GM23338 (cell line): ENCODE results near the gene RSRC2. TPM values are rescaled to one million over a fixed set of nuclear protein-coding genes. Genes with fewer than 3 reads are reported as not detected.

Experiments
- ATAC-seq: fragments of 200-7000 bp; cut with Tn5 transposase; 3 replicates; pipeline ENCODE4 v1.9.1; 2020
- DNase-seq: peaks from one replicate; pipeline ENCODE4 v3.0.0-alpha.2; 2015; ENCODE audit warnings: low spot score
- H2AFZ ChIP-seq: fragments of 200-600 bp; sonication (generic); 2 replicates; pipeline ENCODE4 v1.8.0; 2016; ENCODE audit warnings: antibody characterized with exemption, mild to moderate bottlenecking, moderate library complexity
- H3F3A ChIP-seq: fragments of 200-600 bp; sonication (generic); replicated peaks from 2 replicates; pipeline ENCODE4 v1.8.0; 2017; ENCODE audit warnings: antibody characterized with exemption, mixed run types, low read depth
- H3K27ac ChIP-seq: fragments of 200-600 bp; sonication (generic); 2 replicates; pipeline ENCODE4 v1.6.1; 2016; ENCODE audit warnings: low read depth
- H3K27me3 ChIP-seq: fragments of 200-600 bp; sonication (generic); 2 replicates; pipeline ENCODE4 v1.8.0; 2016; ENCODE audit warnings: mild to moderate bottlenecking, mixed run types, moderate library complexity; ENCODE audit not compliant: insufficient read depth
- H3K36me3 ChIP-seq: fragments of 200-600 bp; sonication (generic); 2 replicates; pipeline ENCODE4 v1.8.0; 2016; ENCODE audit warnings: mild to moderate bottlenecking; ENCODE audit not compliant: insufficient read depth
- H3K4me1 ChIP-seq: fragments of 200-600 bp; sonication (generic); 2 replicates; pipeline ENCODE4 v1.8.0; 2016; ENCODE audit warnings: mild to moderate bottlenecking, moderate library complexity; ENCODE audit not compliant: insufficient read depth
- H3K4me2 ChIP-seq: fragments of 200-600 bp; sonication (generic); 2 replicates; pipeline ENCODE4 v1.7.1; 2017; ENCODE audit warnings: mixed run types
- H3K4me3 ChIP-seq: fragments of 200-600 bp; sonication (generic); 2 replicates; pipeline ENCODE4 v1.6.1; 2016; ENCODE audit warnings: mixed run types
- H3K79me2 ChIP-seq: fragments of 200-600 bp; sonication (generic); replicated peaks from 2 replicates; pipeline ENCODE4 v1.8.0; 2017; ENCODE audit warnings: mild to moderate bottlenecking; ENCODE audit not compliant: insufficient read depth
- H3K9me2 ChIP-seq: fragments of 200-600 bp; sonication (generic); 2 replicates; pipeline ENCODE4 v1.8.0; 2017; ENCODE audit not compliant: insufficient read depth
- H4K20me1 ChIP-seq: fragments of 200-600 bp; sonication (generic); replicated peaks from 2 replicates; pipeline ENCODE4 v1.8.0; 2017; ENCODE audit warnings: mild to moderate bottlenecking; ENCODE audit not compliant: insufficient read depth
- H3K27ac Mint-ChIP-seq: 2 replicates; pipeline ENCODE4 v1.8.0; 2020; ENCODE audit warnings: inconsistent platforms, mild to moderate bottlenecking, moderate library complexity, mixed read lengths
- H3K27me3 Mint-ChIP-seq: 3 replicates; pipeline ENCODE4 v1.8.0; 2022; ENCODE audit warnings: low read depth, mild to moderate bottlenecking, moderate library complexity, mixed read lengths, inconsistent platforms; ENCODE audit not compliant: insufficient read depth, poor library complexity
- H3K36me3 Mint-ChIP-seq: 3 replicates; pipeline ENCODE4 v1.8.0; 2021; ENCODE audit warnings: low read depth, mild to moderate bottlenecking, inconsistent platforms, moderate library complexity, mixed read lengths
- H3K4me1 Mint-ChIP-seq: 3 replicates; pipeline ENCODE4 v1.8.0; 2020; ENCODE audit warnings: mild to moderate bottlenecking, inconsistent platforms, mixed read lengths
- H3K4me3 Mint-ChIP-seq: 3 replicates; pipeline ENCODE4 v1.8.0; 2021; ENCODE audit warnings: moderate library complexity, mild to moderate bottlenecking, inconsistent platforms, mixed read lengths
- H3K9me3 Mint-ChIP-seq: 3 replicates; pipeline ENCODE4 v1.8.0; 2020; ENCODE audit warnings: moderate library complexity, mild to moderate bottlenecking, inconsistent platforms, mixed read lengths
- NANOG ChIP-seq: IDR thresholded peaks from 2 replicates; pipeline ENCODE4 v1.6.1; 2016; ENCODE audit warnings: antibody characterized with exemption, borderline replicate concordance
- POLR2AphosphoS5 ChIP-seq: IDR thresholded peaks from 2 replicates; pipeline ENCODE4 v1.6.1; 2016; ENCODE audit warnings: antibody characterized with exemption, low read depth
- ZNF331 ChIP-seq: fragments of 250-450 bp; sonication (Bioruptor Pico); IDR thresholded peaks from 2 replicates; pipeline ENCODE4 v1.5.0; 2020; ENCODE audit warnings: low read depth, mild to moderate bottlenecking, moderate library complexity
- polyA plus RNA-seq: library from polyadenylated mRNA; unstranded; fragments of >200 nt; fragmentation: Nextera tagmentation; extraction: Ambion mirVana; gene quantifications from 2 replicates; pipeline ENCODE4 v1.2.1, GENCODE V29; 2016
- total RNA-seq: library from RNA; depleted of rRNA; stranded (reverse); fragments of >200 nt; shearing (Covaris generic); gene quantifications from 2 replicates; pipeline ENCODE4 v1.2.3, GENCODE V29; 2014
- TF ChIP-seq, protein P1 (sequence below): fragments of 250-450 bp; sonication (Bioruptor Pico); IDR thresholded peaks from 2 replicates; pipeline ENCODE4 v1.5.0; 2020; ENCODE audit warnings: mild to moderate bottlenecking, moderate library complexity

The RSRC2 gene
- total and polyA plus RNA-seq, 2 experiments from 2014 or later = 76.3 to 184 TPM

DNA sequence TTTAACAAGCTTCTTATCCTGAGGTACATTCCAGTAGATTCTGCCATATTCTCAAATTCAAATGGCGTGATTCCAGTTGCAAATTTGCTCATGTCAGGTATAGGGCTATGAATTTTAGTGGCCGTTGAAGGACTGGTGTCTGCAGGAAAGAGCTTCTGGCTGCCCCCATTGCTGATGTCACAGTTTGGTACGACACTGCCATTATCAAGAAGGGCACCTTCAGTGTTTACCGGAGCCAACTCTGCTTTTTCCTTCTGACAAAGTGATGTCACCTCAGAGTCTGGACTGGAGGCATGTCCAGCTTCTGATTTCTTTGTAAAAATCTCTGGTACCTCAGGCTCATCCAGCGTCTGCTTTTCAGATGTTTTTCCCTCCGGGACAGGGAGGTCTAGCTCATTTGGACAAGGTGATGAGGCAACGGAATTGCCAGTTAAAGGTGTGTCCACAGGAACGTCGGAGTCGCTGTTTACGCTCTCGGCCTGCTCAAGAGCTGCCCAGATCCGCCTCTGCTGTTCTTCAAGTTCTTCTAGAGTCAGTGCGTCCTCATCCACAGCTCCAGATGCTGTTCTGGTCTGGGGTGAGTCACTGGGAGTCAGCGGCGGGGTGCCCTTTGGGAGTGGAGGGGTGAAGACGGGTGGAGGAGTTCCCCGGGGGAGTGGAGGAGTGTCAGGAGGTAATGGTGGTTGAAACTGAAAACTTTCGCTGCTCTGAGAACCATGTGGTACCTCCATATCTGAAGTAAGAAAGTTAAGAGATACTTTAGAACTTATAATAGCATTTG is 53.0 kb downstream of the RSRC2 start:
- H3K4me3 ChIP-seq = no peak overlapping the region
- H2AFZ ChIP-seq = no peak overlapping the region
- no peak overlapping the region for H3K27ac ChIP-seq
- H3K79me2 ChIP-seq = no peaks in the 10 kb centered on the region
- Mint-ChIP-seq H3K4me3 (no peak overlapping the region), H3K9me3 (no peaks in the 10 kb centered on the region), H3K36me3 (peaks cover 56% of the 10 kb centered on the region), H3K27me3 (peaks cover 7% of the 10 kb centered on the region), H3K27ac (no peak overlapping the region), H3K4me1 (no peaks in the 10 kb centered on the region)
- no peaks in the 10 kb centered on the region for H3K9me2 ChIP-seq
- peaks cover 40% of the 10 kb centered on the region for H3K36me3 ChIP-seq
- H4K20me1 ChIP-seq = peaks cover 7% of the 10 kb centered on the region
- no peak overlapping the region for H3K4me2 ChIP-seq
- ATAC-seq = no peak
- H3K4me1 ChIP-seq = no peaks in the 10 kb centered on the region
- TF ChIP-seq ZNF331 (CRISPR knock-in tag) (no peak), POLR2AphosphoS5 (no peak), NANOG (no peak)
- TF ChIP-seq, protein P1, sequence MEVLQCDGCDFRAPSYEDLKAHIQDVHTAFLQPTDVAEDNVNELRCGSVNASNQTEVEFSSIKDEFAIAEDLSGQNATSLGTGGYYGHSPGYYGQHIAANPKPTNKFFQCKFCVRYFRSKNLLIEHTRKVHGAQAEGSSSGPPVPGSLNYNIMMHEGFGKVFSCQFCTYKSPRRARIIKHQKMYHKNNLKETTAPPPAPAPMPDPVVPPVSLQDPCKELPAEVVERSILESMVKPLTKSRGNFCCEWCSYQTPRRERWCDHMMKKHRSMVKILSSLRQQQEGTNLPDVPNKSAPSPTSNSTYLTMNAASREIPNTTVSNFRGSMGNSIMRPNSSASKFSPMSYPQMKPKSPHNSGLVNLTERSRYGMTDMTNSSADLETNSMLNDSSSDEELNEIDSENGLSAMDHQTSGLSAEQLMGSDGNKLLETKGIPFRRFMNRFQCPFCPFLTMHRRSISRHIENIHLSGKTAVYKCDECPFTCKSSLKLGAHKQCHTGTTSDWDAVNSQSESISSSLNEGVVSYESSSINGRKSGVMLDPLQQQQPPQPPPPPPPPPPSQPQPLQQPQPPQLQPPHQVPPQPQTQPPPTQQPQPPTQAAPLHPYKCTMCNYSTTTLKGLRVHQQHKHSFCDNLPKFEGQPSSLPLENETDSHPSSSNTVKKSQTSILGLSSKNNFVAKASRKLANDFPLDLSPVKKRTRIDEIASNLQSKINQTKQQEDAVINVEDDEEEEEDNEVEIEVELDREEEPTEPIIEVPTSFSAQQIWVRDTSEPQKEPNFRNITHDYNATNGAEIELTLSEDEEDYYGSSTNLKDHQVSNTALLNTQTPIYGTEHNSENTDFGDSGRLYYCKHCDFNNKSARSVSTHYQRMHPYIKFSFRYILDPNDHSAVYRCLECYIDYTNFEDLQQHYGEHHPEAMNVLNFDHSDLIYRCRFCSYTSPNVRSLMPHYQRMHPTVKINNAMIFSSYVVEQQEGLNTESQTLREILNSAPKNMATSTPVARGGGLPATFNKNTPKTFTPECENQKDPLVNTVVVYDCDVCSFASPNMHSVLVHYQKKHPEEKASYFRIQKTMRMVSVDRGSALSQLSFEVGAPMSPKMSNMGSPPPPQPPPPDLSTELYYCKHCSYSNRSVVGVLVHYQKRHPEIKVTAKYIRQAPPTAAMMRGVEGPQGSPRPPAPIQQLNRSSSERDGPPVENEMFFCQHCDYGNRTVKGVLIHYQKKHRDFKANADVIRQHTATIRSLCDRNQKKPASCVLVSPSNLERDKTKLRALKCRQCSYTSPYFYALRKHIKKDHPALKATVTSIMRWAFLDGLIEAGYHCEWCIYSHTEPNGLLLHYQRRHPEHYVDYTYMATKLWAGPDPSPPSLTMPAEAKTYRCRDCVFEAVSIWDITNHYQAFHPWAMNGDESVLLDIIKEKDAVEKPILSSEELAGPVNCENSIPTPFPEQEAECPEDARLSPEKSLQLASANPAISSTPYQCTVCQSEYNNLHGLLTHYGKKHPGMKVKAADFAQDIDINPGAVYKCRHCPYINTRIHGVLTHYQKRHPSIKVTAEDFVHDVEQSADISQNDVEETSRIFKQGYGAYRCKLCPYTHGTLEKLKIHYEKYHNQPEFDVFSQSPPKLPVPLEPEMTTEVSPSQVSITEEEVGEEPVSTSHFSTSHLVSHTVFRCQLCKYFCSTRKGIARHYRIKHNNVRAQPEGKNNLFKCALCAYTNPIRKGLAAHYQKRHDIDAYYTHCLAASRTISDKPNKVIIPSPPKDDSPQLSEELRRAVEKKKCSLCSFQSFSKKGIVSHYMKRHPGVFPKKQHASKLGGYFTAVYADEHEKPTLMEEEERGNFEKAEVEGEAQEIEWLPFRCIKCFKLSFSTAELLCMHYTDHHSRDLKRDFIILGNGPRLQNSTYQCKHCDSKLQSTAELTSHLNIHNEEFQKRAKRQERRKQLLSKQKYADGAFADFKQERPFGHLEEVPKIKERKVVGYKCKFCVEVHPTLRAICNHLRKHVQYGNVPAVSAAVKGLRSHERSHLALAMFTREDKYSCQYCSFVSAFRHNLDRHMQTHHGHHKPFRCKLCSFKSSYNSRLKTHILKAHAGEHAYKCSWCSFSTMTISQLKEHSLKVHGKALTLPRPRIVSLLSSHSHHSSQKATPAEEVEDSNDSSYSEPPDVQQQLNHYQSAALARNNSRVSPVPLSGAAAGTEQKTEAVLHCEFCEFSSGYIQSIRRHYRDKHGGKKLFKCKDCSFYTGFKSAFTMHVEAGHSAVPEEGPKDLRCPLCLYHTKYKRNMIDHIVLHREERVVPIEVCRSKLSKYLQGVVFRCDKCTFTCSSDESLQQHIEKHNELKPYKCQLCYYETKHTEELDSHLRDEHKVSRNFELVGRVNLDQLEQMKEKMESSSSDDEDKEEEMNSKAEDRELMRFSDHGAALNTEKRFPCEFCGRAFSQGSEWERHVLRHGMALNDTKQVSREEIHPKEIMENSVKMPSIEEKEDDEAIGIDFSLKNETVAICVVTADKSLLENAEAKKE (CRISPR knock-in tag) = no peak
- H3K27me3 ChIP-seq = no peaks in the 10 kb centered on the region
- no peak for DNase-seq
- 0 out of 2 replicates have a peak, but pooled peaks cover 7% of the 10 kb centered on the region for H3F3A ChIP-seq
